Measurements from ENCODE around the gene LRMDA.

The LRMDA gene

GRCh38 chr10:75565286-75566251 is 134.1 kb downstream of the LRMDA start:
- in situ Hi-C loops (cut with HindIII; ENCODE audit: low sequenced_read_pairs): no loop called here

- in situ Hi-C loops (cut with HindIII; ENCODE audit: low sequenced_read_pairs): no loop called here
Observed at GRCh38 chr10:75568450-75569130, 137.2 kb downstream of the LRMDA start.

- in situ Hi-C loops (cut with HindIII; ENCODE audit: low sequenced_read_pairs): no loop called here
Observed at GRCh38 chr10:75569506-75569905, 138.1 kb downstream of the LRMDA start.

GRCh38 chr10:75572478-75572877 is 141.1 kb downstream of the LRMDA start:
- in situ Hi-C loops (cut with HindIII; ENCODE audit: low sequenced_read_pairs): no loop called here

GRCh38 chr10:75575940-75576339 is 144.5 kb downstream of the LRMDA start:
- in situ Hi-C loops (cut with HindIII; ENCODE audit: low sequenced_read_pairs): no loop called here

- in situ Hi-C loops (cut with HindIII; ENCODE audit: low sequenced_read_pairs): no loop called here
Observed at GRCh38 chr10:75582102-75582501, 150.7 kb downstream of the LRMDA start.

- in situ Hi-C loops (cut with HindIII; ENCODE audit: low sequenced_read_pairs): no loop called here
Observed at GRCh38 chr10:75585294-75585693, 153.9 kb downstream of the LRMDA start.

GRCh38 chr10:75586814-75587213 is 155.4 kb downstream of the LRMDA start:
- in situ Hi-C loops (cut with HindIII; ENCODE audit: low sequenced_read_pairs): no loop called here

GRCh38 chr10:75588031-75588430 is 156.6 kb downstream of the LRMDA start:
- in situ Hi-C loops (cut with HindIII; ENCODE audit: low sequenced_read_pairs): no loop called here

GRCh38 chr10:75589895-75590654 is 158.7 kb downstream of the LRMDA start:
- in situ Hi-C loops (cut with HindIII; ENCODE audit: low sequenced_read_pairs): no loop called here

- in situ Hi-C loops (cut with HindIII; ENCODE audit: low sequenced_read_pairs): no loop called here
Observed at GRCh38 chr10:75592151-75592787, 160.8 kb downstream of the LRMDA start.

- in situ Hi-C loops (cut with HindIII; ENCODE audit: low sequenced_read_pairs): no loop called here
Observed at GRCh38 chr10:75592791-75593643, 161.6 kb downstream of the LRMDA start.

- in situ Hi-C loops (cut with HindIII; ENCODE audit: low sequenced_read_pairs): no loop called here
Observed at GRCh38 chr10:75593692-75594556, 162.5 kb downstream of the LRMDA start.

- in situ Hi-C loops (cut with HindIII; ENCODE audit: low sequenced_read_pairs): no loop called here
Observed at GRCh38 chr10:75596930-75597620, 165.7 kb downstream of the LRMDA start.

- in situ Hi-C loops (cut with HindIII; ENCODE audit: low sequenced_read_pairs): no loop called here
Observed at GRCh38 chr10:75597773-75598440, 166.5 kb downstream of the LRMDA start.

GRCh38 chr10:75598998-75599397 is 167.6 kb downstream of the LRMDA start:
- in situ Hi-C loops (cut with HindIII; ENCODE audit: low sequenced_read_pairs): no loop called here

GRCh38 chr10:75599875-75600648 is 168.6 kb downstream of the LRMDA start:
- in situ Hi-C loops (cut with HindIII; ENCODE audit: low sequenced_read_pairs): no loop called here
